IPS-15b (cell line): ENCODE results near the gene NAA35.

Experiments used
- H3K27me3 ChIP-seq: one replicate; pipeline ENCODE4 v1.6.1; 2013; ENCODE audit warnings: low read length; ENCODE audit not compliant: control insufficient read depth, insufficient read depth
- H3K36me3 ChIP-seq: one replicate; pipeline ENCODE4 v1.6.1; 2013; ENCODE audit warnings: low read length; ENCODE audit not compliant: control insufficient read depth, insufficient read depth
- H3K4me1 ChIP-seq: one replicate; pipeline ENCODE4 v1.6.1; 2013; ENCODE audit warnings: mild to moderate bottlenecking, low read length; ENCODE audit not compliant: control insufficient read depth, insufficient read depth
- H3K4me3 ChIP-seq: one replicate; pipeline ENCODE4 v1.5.1; 2013; ENCODE audit warnings: low read depth, low read length
- H3K9ac ChIP-seq: one replicate; pipeline ENCODE4 v1.6.1; 2013; ENCODE audit warnings: low read depth, mild to moderate bottlenecking, low read length
- H3K9me3 ChIP-seq: one replicate; pipeline ENCODE4 v1.6.1; 2013; ENCODE audit warnings: mild to moderate bottlenecking, low read length; ENCODE audit not compliant: control insufficient read depth, insufficient read depth

Gene NAA35

GRCh38 chr9:85940832-85941621 lies at the start of gene NAA35:
NAA35 (plus strand) TSS chr9:85941146; CDS start chr9:85942160, 1,014 bp downstream.
- no peaks in the 10 kb centered on the region for H3K27me3 ChIP-seq
- H3K4me1 ChIP-seq, result no peaks in the 10 kb centered on the region
- H3K4me3 ChIP-seq, result peak within 1 kb of the TSS; percentile 74
- H3K9me3 ChIP-seq, result no peaks in the 10 kb centered on the region
- H3K36me3 ChIP-seq, result peaks cover 5% of the 10 kb centered on the region
- H3K9ac ChIP-seq, result peak within 1 kb of the TSS; percentile 74

- H3K27me3 ChIP-seq, result no peaks in the 10 kb centered on the region
- no peaks in the 10 kb centered on the region for H3K36me3 ChIP-seq
- H3K9me3 ChIP-seq, result no peaks in the 10 kb centered on the region
- H3K4me1 ChIP-seq, result no peaks in the 10 kb centered on the region
- no peak overlapping the region for H3K4me3 ChIP-seq
- no peak overlapping the region for H3K9ac ChIP-seq
Measured at GRCh38 chr9:85892401-85892800, 48.5 kb upstream of the NAA35 start.

GRCh38 chr9:85895685-85896084 lies 45.3 kb upstream of the NAA35 start:
- H3K27me3 ChIP-seq, result no peaks in the 10 kb centered on the region
- H3K9ac ChIP-seq, result no peak overlapping the region
- no peaks in the 10 kb centered on the region for H3K4me1 ChIP-seq
- H3K36me3 ChIP-seq, result no peaks in the 10 kb centered on the region
- H3K9me3 ChIP-seq, result no peaks in the 10 kb centered on the region
- H3K4me3 ChIP-seq, result no peak overlapping the region

- H3K4me1 ChIP-seq, result no peaks in the 10 kb centered on the region
- no peaks in the 10 kb centered on the region for H3K27me3 ChIP-seq
- H3K36me3 ChIP-seq, result no peaks in the 10 kb centered on the region
- H3K4me3 ChIP-seq, result no peak overlapping the region
- no peaks in the 10 kb centered on the region for H3K9me3 ChIP-seq
- no peak overlapping the region for H3K9ac ChIP-seq
Measured at GRCh38 chr9:85897848-85898247, 43.1 kb upstream of the NAA35 start.

- H3K4me1 ChIP-seq, result no peaks in the 10 kb centered on the region
- no peak overlapping the region for H3K9ac ChIP-seq
- no peaks in the 10 kb centered on the region for H3K27me3 ChIP-seq
- no peak overlapping the region for H3K4me3 ChIP-seq
- H3K36me3 ChIP-seq, result no peaks in the 10 kb centered on the region
- no peaks in the 10 kb centered on the region for H3K9me3 ChIP-seq
Measured at GRCh38 chr9:85898332-85898731, 42.6 kb upstream of the NAA35 start.

GRCh38 chr9:85899388-85899787 lies 41.6 kb upstream of the NAA35 start:
- Histone ChIP-seq H3K4me3 (no peak overlapping the region), H3K27me3 (no peaks in the 10 kb centered on the region), H3K36me3 (no peaks in the 10 kb centered on the region), H3K4me1 (no peaks in the 10 kb centered on the region), H3K9me3 (no peaks in the 10 kb centered on the region), H3K9ac (no peak overlapping the region)

GRCh38 chr9:85900504-85901201 lies 40.3 kb upstream of the NAA35 start:
- Histone ChIP-seq H3K4me3 (no peak overlapping the region), H3K9me3 (no peaks in the 10 kb centered on the region), H3K9ac (no peak overlapping the region), H3K36me3 (no peaks in the 10 kb centered on the region), H3K27me3 (no peaks in the 10 kb centered on the region), H3K4me1 (no peaks in the 10 kb centered on the region)

- H3K4me3 ChIP-seq, result no peak overlapping the region
- H3K9me3 ChIP-seq, result no peaks in the 10 kb centered on the region
- no peaks in the 10 kb centered on the region for H3K36me3 ChIP-seq
- no peak overlapping the region for H3K9ac ChIP-seq
- no peaks in the 10 kb centered on the region for H3K4me1 ChIP-seq
- H3K27me3 ChIP-seq, result no peaks in the 10 kb centered on the region
Measured at GRCh38 chr9:85904975-85905374, 36.0 kb upstream of the NAA35 start.

GRCh38 chr9:85905957-85906356 lies 35.0 kb upstream of the NAA35 start:
- no peak overlapping the region for H3K9ac ChIP-seq
- no peaks in the 10 kb centered on the region for H3K27me3 ChIP-seq
- no peaks in the 10 kb centered on the region for H3K4me1 ChIP-seq
- no peak overlapping the region for H3K4me3 ChIP-seq
- H3K9me3 ChIP-seq, result no peaks in the 10 kb centered on the region
- no peaks in the 10 kb centered on the region for H3K36me3 ChIP-seq

- no peaks in the 10 kb centered on the region for H3K36me3 ChIP-seq
- no peaks in the 10 kb centered on the region for H3K9me3 ChIP-seq
- no peak overlapping the region for H3K9ac ChIP-seq
- no peaks in the 10 kb centered on the region for H3K4me1 ChIP-seq
- no peaks in the 10 kb centered on the region for H3K27me3 ChIP-seq
- H3K4me3 ChIP-seq, result no peak overlapping the region
Measured at GRCh38 chr9:85909390-85909789, 31.6 kb upstream of the NAA35 start.

- Histone ChIP-seq H3K4me1 (no peaks in the 10 kb centered on the region), H3K9ac (no peak overlapping the region), H3K9me3 (no peaks in the 10 kb centered on the region), H3K4me3 (no peak overlapping the region), H3K27me3 (no peaks in the 10 kb centered on the region), H3K36me3 (no peaks in the 10 kb centered on the region)
Measured at GRCh38 chr9:85914108-85914507, 26.8 kb upstream of the NAA35 start.

- no peaks in the 10 kb centered on the region for H3K36me3 ChIP-seq
- no peaks in the 10 kb centered on the region for H3K4me1 ChIP-seq
- no peaks in the 10 kb centered on the region for H3K9me3 ChIP-seq
- H3K4me3 ChIP-seq, result no peak overlapping the region
- no peak overlapping the region for H3K9ac ChIP-seq
- H3K27me3 ChIP-seq, result no peaks in the 10 kb centered on the region
Measured at GRCh38 chr9:85917756-85918155, 23.2 kb upstream of the NAA35 start.
